H7 (cell line): Measurements from ENCODE around the gene PUS3. TPM values are rescaled to one million over a fixed set of nuclear protein-coding genes. Genes with fewer than 3 reads are reported as not detected.

Experiments
- DNase-seq: peaks from one replicate; pipeline ENCODE4 v3.0.0; 2012
- H3K27me3 ChIP-seq: 2 replicates; pipeline ENCODE4 v1.6.0; 2011; ENCODE audit warnings: mild to moderate bottlenecking, low read length; ENCODE audit not compliant: control insufficient read depth, insufficient read depth
- H3K36me3 ChIP-seq: replicated peaks from 2 replicates; pipeline ENCODE4 v1.5.1; 2011; ENCODE audit warnings: low read length; ENCODE audit not compliant: control insufficient read depth, insufficient read depth
- H3K4me3 ChIP-seq: 2 replicates; pipeline ENCODE4 v1.5.1; 2011; ENCODE audit warnings: low read depth, mild to moderate bottlenecking, control low read depth, low read length, moderate library complexity; ENCODE audit not compliant: insufficient read depth
- total RNA-seq: library from RNA; depleted of rRNA; stranded (reverse); fragments of >200 nt; shearing (Covaris generic); gene quantifications from 2 replicates; pipeline ENCODE4 v1.2.3, GENCODE V29; 2014; rRNA removed

The PUS3 gene
- 12.7 and 19.0 TPM in 2 replicates for total RNA-seq

- H3K27me3 ChIP-seq = peaks cover 15% of the 10 kb centered on the region
- DNase-seq = peak; percentile 92
- peak within 1 kb of the TSS; percentile 62 for H3K4me3 ChIP-seq
Observed at GRCh38 chr11:125902927-125903710, at the start of gene PUS3. TSS of gene PUS3 (minus strand) at chr11:125903206. CDS start at chr11:125896284, 6,922 bp downstream.

GRCh38 chr11:125952559-125952958 lies 49.6 kb upstream of the PUS3 start:
- Histone ChIP-seq H3K4me3 (no peak overlapping the region), H3K27me3 (no peaks in the 10 kb centered on the region), H3K36me3 (no peaks in the 10 kb centered on the region)
- DNase-seq = no peak

More at GRCh38 chr11:125902927-125903710, at the start of gene PUS3:
- H3K36me3 ChIP-seq = peaks cover 4% of the 10 kb centered on the region; the same call in 1 of the 2 replicates

GRCh38 chr11:125951731-125952130 lies 48.7 kb upstream of the PUS3 start:
- Histone ChIP-seq H3K4me3 (no peak overlapping the region), H3K36me3 (no peaks in the 10 kb centered on the region), H3K27me3 (no peaks in the 10 kb centered on the region)
- DNase-seq = peak; percentile 79

GRCh38 chr11:125950696-125951651 lies 48.0 kb upstream of the PUS3 start:
- peak; percentile 58 for DNase-seq
- Histone ChIP-seq H3K4me3 (no peak overlapping the region), H3K36me3 (no peaks in the 10 kb centered on the region), H3K27me3 (no peaks in the 10 kb centered on the region)

GRCh38 chr11:125950178-125950490 lies 47.1 kb upstream of the PUS3 start:
- no peak overlapping the region for H3K4me3 ChIP-seq
- H3K27me3 ChIP-seq = no peaks in the 10 kb centered on the region
- H3K36me3 ChIP-seq = no peaks in the 10 kb centered on the region
- DNase-seq = no peak

- H3K4me3 ChIP-seq = no peak overlapping the region
- H3K36me3 ChIP-seq = no peaks in the 10 kb centered on the region
- DNase-seq = no peak
- H3K27me3 ChIP-seq = no peaks in the 10 kb centered on the region
Observed at GRCh38 chr11:125949271-125950177, 46.5 kb upstream of the PUS3 start.

GRCh38 chr11:125948278-125949051 lies 45.5 kb upstream of the PUS3 start:
- DNase-seq = no peak
- no peak overlapping the region for H3K4me3 ChIP-seq
- H3K27me3 ChIP-seq = no peaks in the 10 kb centered on the region
- no peaks in the 10 kb centered on the region for H3K36me3 ChIP-seq

- Histone ChIP-seq H3K4me3 (no peak overlapping the region), H3K27me3 (no peaks in the 10 kb centered on the region), H3K36me3 (no peaks in the 10 kb centered on the region)
- no peak for DNase-seq
Observed at GRCh38 chr11:125947419-125948277, 44.6 kb upstream of the PUS3 start.

- no peak overlapping the region for H3K4me3 ChIP-seq
- no peak for DNase-seq
- H3K36me3 ChIP-seq = no peaks in the 10 kb centered on the region
- no peaks in the 10 kb centered on the region for H3K27me3 ChIP-seq
Observed at GRCh38 chr11:125946712-125947418, 43.9 kb upstream of the PUS3 start.

GRCh38 chr11:125945797-125946520 lies 43.0 kb upstream of the PUS3 start, which contains the start of gene VSIG10L2:
TSS of gene VSIG10L2 (plus strand) at chr11:125946044. CDS start at chr11:125946056, 12 bp downstream.
- Histone ChIP-seq H3K4me3 (no peak within 1 kb of the TSS), H3K27me3 (no peaks in the 10 kb centered on the region), H3K36me3 (no peaks in the 10 kb centered on the region)
- DNase-seq = peak; percentile 33

GRCh38 chr11:125945011-125945796 lies 42.2 kb upstream of the PUS3 start:
- no peak for DNase-seq
- Histone ChIP-seq H3K36me3 (no peaks in the 10 kb centered on the region), H3K4me3 (no peak overlapping the region), H3K27me3 (no peaks in the 10 kb centered on the region)
